ENCODE results near the gene ZNF521. TPM values are rescaled to one million over a fixed set of nuclear protein-coding genes. Genes with fewer than 3 reads are reported as not detected.

The ZNF521 gene
- total RNA-seq, 4 donors from 2014 or later, result 28.2 to 67.3 (median 53.1) TPM

- Histone ChIP-seq H3K27ac (no peak overlapping the region), H3K27me3 (no peaks in the 10 kb centered on the region), H3K36me3 (no peaks in the 10 kb centered on the region), H3K9me3 (no peaks in the 10 kb centered on the region), H3K4me3 (replicated peaks in 1 of 3) (no peak overlapping the region), H3K4me1 (no peaks in the 10 kb centered on the region)
- intact Hi-C loops (cut with DNase I), result loop anchor here (10.0 kb wide), 1 partner anchor 63 kb away; no protein-coding TSS in a partner anchor
- TF ChIP-seq CTCF (IDR thresholded peaks at IDR 0.05) (no peak), POLR2A (IDR thresholded peaks at IDR 0.05) (no peak)
- DNase-seq, result no peak
- WGBS, 2 donors, result 68 to 78% methylated on average over 5 of the region's 5 CpGs
Observed at GRCh38 chr18:25067275-25068025, 284.5 kb downstream of the ZNF521 start.

GRCh38 chr18:25066516-25066915, 285.4 kb downstream of the ZNF521 start:
- intact Hi-C loops (cut with DNase I), result loop anchor here (10.0 kb wide), 1 partner anchor 62 kb away; no protein-coding TSS in a partner anchor
- H3K36me3 ChIP-seq, result peaks cover 0 to under 1% of the 10 kb centered on the region in 2 donors

GRCh38 chr18:25062720-25063119, 289.2 kb downstream of the ZNF521 start:
- no peak overlapping the region for H3K4me3 ChIP-seq (replicated peaks in 1 of 3)
- no peaks in the 10 kb centered on the region for H3K4me1 ChIP-seq
- H3K9me3 ChIP-seq, result no peaks in the 10 kb centered on the region
- TF ChIP-seq CTCF (IDR thresholded peaks at IDR 0.05) (no peak), POLR2A (IDR thresholded peaks at IDR 0.05) (no peak)
- H3K27ac ChIP-seq, result no peak overlapping the region
- 96 to 100% methylated on average over 1 of the region's 1 CpG for WGBS, 2 donors
- no peaks in the 10 kb centered on the region for H3K27me3 ChIP-seq
- intact Hi-C loops (cut with DNase I), result loop anchor here (10.0 kb wide), 1 partner anchor 58 kb away; no protein-coding TSS in a partner anchor
- peaks cover 0 to 4% of the 10 kb centered on the region in 2 donors for H3K36me3 ChIP-seq
- no peak for DNase-seq

More at GRCh38 chr18:25066516-25066915, 285.4 kb downstream of the ZNF521 start:
- 60 to 66% methylated on average over 3 of the region's 3 CpGs for WGBS, 2 donors
- Histone ChIP-seq H3K27ac (no peak overlapping the region), H3K4me3 (replicated peaks in 1 of 3) (no peak overlapping the region), H3K27me3 (no peaks in the 10 kb centered on the region), H3K4me1 (no peaks in the 10 kb centered on the region), H3K9me3 (no peaks in the 10 kb centered on the region)
- DNase-seq, result no peak
- TF ChIP-seq POLR2A (IDR thresholded peaks at IDR 0.05), result no peak
- TF ChIP-seq CTCF (IDR thresholded peaks at IDR 0.05), result no peak

GRCh38 chr18:25061395-25061794, 290.6 kb downstream of the ZNF521 start:
- Histone ChIP-seq H3K27ac (no peak overlapping the region), H3K4me1 (peaks cover 6 to 8% of the 10 kb centered on the region in 2 donors), H3K36me3 (peaks cover 0 to 4% of the 10 kb centered on the region in 2 donors), H3K4me3 (replicated peaks in 1 of 3) (no peak overlapping the region), H3K9me3 (no peaks in the 10 kb centered on the region), H3K27me3 (no peaks in the 10 kb centered on the region)
- no peak for DNase-seq
- intact Hi-C loops (cut with DNase I), result loop anchor here (10.0 kb wide), 1 partner anchor 57 kb away; no protein-coding TSS in a partner anchor
- TF ChIP-seq CTCF (IDR thresholded peaks at IDR 0.05), result no peak
- TF ChIP-seq POLR2A (IDR thresholded peaks at IDR 0.05), result no peak
- 75 to 88% methylated on average over 2 of the region's 2 CpGs for WGBS, 2 donors

GRCh38 chr18:25058521-25058920, 293.4 kb downstream of the ZNF521 start:
- 80 to 95% methylated on average over 5 of the region's 5 CpGs for WGBS, 2 donors
- peaks cover 7 to 12% of the 10 kb centered on the region in 2 donors for H3K4me1 ChIP-seq
- TF ChIP-seq POLR2A (IDR thresholded peaks at IDR 0.05), result no peak
- TF ChIP-seq CTCF (IDR thresholded peaks at IDR 0.05), result no peak
- H3K4me3 ChIP-seq (replicated peaks in 1 of 3), result no peak overlapping the region
- no peaks in the 10 kb centered on the region for H3K27me3 ChIP-seq
- no peaks in the 10 kb centered on the region for H3K9me3 ChIP-seq
- no peak for DNase-seq
- H3K36me3 ChIP-seq, result peaks cover 0 to 4% of the 10 kb centered on the region in 2 donors
- intact Hi-C loops (cut with DNase I), result no loop called here
- H3K27ac ChIP-seq, result no peak overlapping the region

Measured in thyroid gland (tissue), 4 donors.